ENCODE results near the gene ZNF107.

DNA sequence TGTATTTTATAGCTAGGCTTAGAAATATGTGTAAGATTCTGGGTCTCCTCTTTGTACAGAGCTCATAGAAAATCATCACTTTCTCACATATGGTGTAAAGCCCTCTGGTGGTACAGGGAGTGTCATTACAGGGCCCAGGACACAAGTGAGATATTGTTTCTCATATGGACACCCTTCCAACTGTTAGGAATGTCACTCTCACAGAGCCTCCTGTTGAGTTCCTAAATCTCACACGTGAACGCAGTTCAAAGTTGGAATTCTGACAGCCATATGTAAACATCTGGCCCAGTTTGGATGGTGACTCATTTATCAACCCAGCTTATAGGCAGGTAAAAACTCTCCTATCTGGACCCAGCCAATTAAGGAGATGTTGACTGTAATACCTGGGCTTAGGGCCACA lies 35.4 kb upstream of the ZNF107 start:
- TF ChIP-seq, protein P1, sequence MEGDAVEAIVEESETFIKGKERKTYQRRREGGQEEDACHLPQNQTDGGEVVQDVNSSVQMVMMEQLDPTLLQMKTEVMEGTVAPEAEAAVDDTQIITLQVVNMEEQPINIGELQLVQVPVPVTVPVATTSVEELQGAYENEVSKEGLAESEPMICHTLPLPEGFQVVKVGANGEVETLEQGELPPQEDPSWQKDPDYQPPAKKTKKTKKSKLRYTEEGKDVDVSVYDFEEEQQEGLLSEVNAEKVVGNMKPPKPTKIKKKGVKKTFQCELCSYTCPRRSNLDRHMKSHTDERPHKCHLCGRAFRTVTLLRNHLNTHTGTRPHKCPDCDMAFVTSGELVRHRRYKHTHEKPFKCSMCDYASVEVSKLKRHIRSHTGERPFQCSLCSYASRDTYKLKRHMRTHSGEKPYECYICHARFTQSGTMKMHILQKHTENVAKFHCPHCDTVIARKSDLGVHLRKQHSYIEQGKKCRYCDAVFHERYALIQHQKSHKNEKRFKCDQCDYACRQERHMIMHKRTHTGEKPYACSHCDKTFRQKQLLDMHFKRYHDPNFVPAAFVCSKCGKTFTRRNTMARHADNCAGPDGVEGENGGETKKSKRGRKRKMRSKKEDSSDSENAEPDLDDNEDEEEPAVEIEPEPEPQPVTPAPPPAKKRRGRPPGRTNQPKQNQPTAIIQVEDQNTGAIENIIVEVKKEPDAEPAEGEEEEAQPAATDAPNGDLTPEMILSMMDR (IDR thresholded peaks at IDR 0.05), result peak; percentile 30 to 52 (median 40)
- TF ChIP-seq POLR2A (IDR thresholded peaks at IDR 0.05), result no peak

Measured in adrenal gland (tissue), 5 donors.